ENCODE measurements around the gene RIMKLB. TPM values are rescaled to one million over a fixed set of nuclear protein-coding genes. Genes with fewer than 3 reads are reported as not detected.
A peak's percentile ranks its signal among the peaks of the same experiment; 100 is the strongest.

The RIMKLB gene, protein sequence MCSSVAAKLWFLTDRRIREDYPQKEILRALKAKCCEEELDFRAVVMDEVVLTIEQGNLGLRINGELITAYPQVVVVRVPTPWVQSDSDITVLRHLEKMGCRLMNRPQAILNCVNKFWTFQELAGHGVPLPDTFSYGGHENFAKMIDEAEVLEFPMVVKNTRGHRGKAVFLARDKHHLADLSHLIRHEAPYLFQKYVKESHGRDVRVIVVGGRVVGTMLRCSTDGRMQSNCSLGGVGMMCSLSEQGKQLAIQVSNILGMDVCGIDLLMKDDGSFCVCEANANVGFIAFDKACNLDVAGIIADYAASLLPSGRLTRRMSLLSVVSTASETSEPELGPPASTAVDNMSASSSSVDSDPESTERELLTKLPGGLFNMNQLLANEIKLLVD
- 10 to 100 TPM; 14.4 to 72.4 TPM for total RNA-seq

DNA sequence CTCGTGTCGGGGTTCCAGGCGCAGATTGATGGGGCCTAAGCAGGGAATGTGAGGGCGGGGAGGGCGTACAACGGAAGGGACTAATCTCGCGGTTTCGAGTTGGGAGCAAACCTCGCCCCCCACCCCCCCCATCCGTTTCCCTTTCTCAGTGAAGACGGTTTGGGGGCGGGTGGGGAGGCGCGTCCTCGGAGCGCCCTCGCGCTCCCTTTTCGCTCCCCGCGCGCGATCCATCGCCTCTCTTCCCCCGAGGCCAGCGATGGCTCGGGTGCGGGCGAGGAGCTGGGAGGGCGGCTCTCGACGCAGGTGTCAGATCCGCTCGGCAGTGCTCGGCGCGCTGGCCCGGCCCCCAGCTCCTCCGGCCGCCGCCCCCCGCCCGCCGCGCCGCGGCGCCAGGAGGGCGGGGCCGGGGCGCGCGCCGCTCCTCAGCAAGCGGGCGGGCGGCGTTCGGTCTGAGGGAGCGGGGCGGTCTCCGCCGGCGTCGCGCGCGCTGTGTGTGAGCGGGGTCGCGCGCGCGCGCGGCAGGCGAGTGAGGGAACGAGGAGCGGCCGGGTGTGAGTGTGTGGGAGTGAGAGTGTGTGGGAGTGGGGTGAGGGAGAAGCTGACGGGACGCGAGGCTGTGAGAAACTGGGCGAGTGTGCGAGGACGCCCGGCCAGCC, at the start of gene RIMKLB:
TSS of gene RIMKLB (plus strand) at position 516 of the 656 bp plus-strand sequence. CDS start 15,876 bp downstream, outside the sequence.
- peak; percentile 81 for DNase-seq (ENCODE audit: low spot score)
- Histone ChIP-seq H3K4me3 (peak within 1 kb of the TSS; percentile 98 to 99), H3K27ac (peak within 1 kb of the TSS; percentile 91 to 93), H3K27me3 (replicated peaks; ENCODE audit: insufficient read depth) (no peaks in the 10 kb centered on the region), H3K36me3 (no peaks in the 10 kb centered on the region), H3K4me1 (replicated peaks) (peaks cover 3% of the 10 kb centered on the region), H3K9me3 (no peaks in the 10 kb centered on the region)
- WGBS, result 0% methylated on average over 70 of the region's 88 CpGs
- intact Hi-C loops (cut with DNase I), result no loop called here
- TF ChIP-seq, protein P1, sequence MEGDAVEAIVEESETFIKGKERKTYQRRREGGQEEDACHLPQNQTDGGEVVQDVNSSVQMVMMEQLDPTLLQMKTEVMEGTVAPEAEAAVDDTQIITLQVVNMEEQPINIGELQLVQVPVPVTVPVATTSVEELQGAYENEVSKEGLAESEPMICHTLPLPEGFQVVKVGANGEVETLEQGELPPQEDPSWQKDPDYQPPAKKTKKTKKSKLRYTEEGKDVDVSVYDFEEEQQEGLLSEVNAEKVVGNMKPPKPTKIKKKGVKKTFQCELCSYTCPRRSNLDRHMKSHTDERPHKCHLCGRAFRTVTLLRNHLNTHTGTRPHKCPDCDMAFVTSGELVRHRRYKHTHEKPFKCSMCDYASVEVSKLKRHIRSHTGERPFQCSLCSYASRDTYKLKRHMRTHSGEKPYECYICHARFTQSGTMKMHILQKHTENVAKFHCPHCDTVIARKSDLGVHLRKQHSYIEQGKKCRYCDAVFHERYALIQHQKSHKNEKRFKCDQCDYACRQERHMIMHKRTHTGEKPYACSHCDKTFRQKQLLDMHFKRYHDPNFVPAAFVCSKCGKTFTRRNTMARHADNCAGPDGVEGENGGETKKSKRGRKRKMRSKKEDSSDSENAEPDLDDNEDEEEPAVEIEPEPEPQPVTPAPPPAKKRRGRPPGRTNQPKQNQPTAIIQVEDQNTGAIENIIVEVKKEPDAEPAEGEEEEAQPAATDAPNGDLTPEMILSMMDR (IDR thresholded peaks at IDR 0.05), result no peak
- TF ChIP-seq POLR2A (IDR thresholded peaks at IDR 0.05), result peak; percentile 58

DNA sequence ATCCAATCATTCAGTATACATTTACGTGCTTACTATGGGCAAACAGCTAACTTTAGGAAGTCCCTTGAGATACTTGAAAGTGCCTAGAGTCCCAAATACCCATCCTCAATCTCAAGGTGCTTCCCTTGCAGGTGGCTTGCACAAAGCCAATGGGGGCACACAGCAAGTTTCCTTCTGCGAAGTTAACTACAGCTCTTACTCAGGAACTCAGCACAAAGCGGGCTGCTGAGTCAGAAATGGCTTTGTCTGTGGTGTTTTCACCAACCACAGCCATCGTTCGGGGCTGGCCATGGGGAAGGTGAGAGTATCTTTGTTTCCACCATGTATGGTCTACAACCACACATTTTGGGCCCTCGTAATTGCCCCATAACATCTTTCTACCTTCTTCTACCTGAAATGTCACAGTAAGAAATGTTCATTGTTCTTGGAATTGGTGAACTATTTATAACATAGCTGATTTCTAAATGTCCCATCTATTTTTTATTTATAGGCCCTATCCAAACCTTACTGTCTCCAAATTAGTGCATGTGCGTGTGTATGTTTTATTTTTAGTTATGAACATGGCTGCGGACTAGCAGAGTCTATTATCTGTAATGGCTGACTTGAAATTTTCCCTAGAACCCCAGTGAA, 49.1 kb upstream of the RIMKLB start:
- intact Hi-C loops (cut with DNase I), result no loop called here
- WGBS, result 92% methylated on average over 8 of the region's 8 CpGs
- H3K27me3 ChIP-seq (replicated peaks; ENCODE audit: insufficient read depth), result no peaks in the 10 kb centered on the region
- no peak overlapping the region for H3K4me3 ChIP-seq
- no peak overlapping the region for H3K27ac ChIP-seq
- DNase-seq (ENCODE audit: low spot score), result no peak
- H3K36me3 ChIP-seq, result no peaks in the 10 kb centered on the region
- no peaks in the 10 kb centered on the region for H3K4me1 ChIP-seq (replicated peaks)
- TF ChIP-seq, protein P1 (IDR thresholded peaks at IDR 0.05), result no peak
- TF ChIP-seq POLR2AphosphoS5 (IDR thresholded peaks at IDR 0.05) (no peak), POLR2A (IDR thresholded peaks at IDR 0.05) (no peak)
- H3K9me3 ChIP-seq, result no peaks in the 10 kb centered on the region

DNA sequence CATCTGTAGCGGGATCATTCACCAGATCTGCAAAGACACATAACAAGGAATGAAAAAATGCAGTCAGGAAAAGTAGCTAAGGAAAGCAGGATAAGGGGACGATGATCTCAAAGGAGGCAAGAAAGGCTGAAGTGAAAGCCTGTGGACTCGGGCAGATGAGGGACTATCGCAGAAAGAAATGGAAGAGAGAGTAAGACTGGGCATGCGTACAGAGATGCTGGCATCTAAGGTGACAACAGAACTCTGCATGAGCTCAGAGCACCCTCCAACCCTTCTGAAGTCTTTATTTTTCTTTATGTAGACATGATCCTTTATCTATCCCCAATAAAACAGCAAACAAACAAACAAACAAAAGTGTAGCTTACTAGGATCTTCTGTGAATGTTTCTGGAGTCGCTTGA, 42.4 kb upstream of the RIMKLB start:
- H3K4me3 ChIP-seq, result no peak overlapping the region
- H3K27ac ChIP-seq, result no peak overlapping the region
- H3K36me3 ChIP-seq, result no peaks in the 10 kb centered on the region
- 63% methylated on average over 6 of the region's 6 CpGs for WGBS
- H3K27me3 ChIP-seq (replicated peaks; ENCODE audit: insufficient read depth), result no peaks in the 10 kb centered on the region
- DNase-seq (ENCODE audit: low spot score), result no peak
- H3K9me3 ChIP-seq, result no peaks in the 10 kb centered on the region
- TF ChIP-seq, protein P1 (IDR thresholded peaks at IDR 0.05), result no peak
- TF ChIP-seq POLR2AphosphoS5 (IDR thresholded peaks at IDR 0.05) (no peak), POLR2A (IDR thresholded peaks at IDR 0.05) (no peak)
- H3K4me1 ChIP-seq (replicated peaks), result no peaks in the 10 kb centered on the region
- intact Hi-C loops (cut with DNase I), result no loop called here

DNA sequence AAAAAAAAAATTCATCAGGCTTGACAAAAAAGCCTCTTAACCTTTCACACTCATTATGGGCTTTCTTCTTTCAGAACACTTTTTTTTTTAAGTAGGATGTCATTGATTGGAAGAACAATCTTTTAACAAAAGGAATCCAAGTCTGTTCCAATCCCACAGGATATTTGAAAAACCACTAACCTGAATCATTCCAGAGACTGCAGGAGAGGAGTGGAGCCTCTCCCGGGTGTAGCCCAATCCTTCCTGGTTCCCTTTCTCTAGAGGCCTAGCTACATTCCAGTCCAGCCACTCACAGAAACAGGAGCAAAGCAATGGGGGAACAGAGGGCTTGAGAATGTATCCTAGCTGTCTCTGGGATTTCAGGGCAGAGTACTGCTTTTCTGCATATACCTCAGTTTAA, 39.4 kb upstream of the RIMKLB start:
- no peaks in the 10 kb centered on the region for H3K36me3 ChIP-seq
- intact Hi-C loops (cut with DNase I), result no loop called here
- 33% methylated on average over 1 of the region's 1 CpG for WGBS
- TF ChIP-seq, protein P1 (IDR thresholded peaks at IDR 0.05), result no peak
- TF ChIP-seq POLR2AphosphoS5 (IDR thresholded peaks at IDR 0.05) (no peak), POLR2A (IDR thresholded peaks at IDR 0.05) (no peak)
- H3K27ac ChIP-seq, result no peak overlapping the region
- no peak for DNase-seq (ENCODE audit: low spot score)
- H3K4me1 ChIP-seq (replicated peaks), result no peaks in the 10 kb centered on the region
- no peaks in the 10 kb centered on the region for H3K27me3 ChIP-seq (replicated peaks; ENCODE audit: insufficient read depth)
- H3K9me3 ChIP-seq, result no peaks in the 10 kb centered on the region
- no peak overlapping the region for H3K4me3 ChIP-seq
